HAP-1 (cell line): ENCODE measurements around the gene USPL1.
"Not testable (repeated sequence)": the region's sequence is repeated elsewhere in the genome, so short reads cannot be mapped to it uniquely, and the experiment has no call there.

Experiments
- DNase-seq, 2 experiments: peaks; one replicate each; pipeline ENCODE4 v3.0.0-alpha.2; 2016 to 2020; ENCODE audit warnings: low spot score in 2 of 2
- H3K27me3 ChIP-seq: fragments of 250-450 bp; sonication (Bioruptor Pico); 2 replicates; pipeline ENCODE4 v1.5.1; 2020; ENCODE audit warnings: low read depth, mild to moderate bottlenecking, moderate library complexity
- H3K36me3 ChIP-seq: fragments of 250-450 bp; sonication (Bioruptor Pico); replicated peaks from 2 replicates; pipeline ENCODE4 v1.5.1; 2020; ENCODE audit warnings: mild to moderate bottlenecking
- H3K4me1 ChIP-seq: fragments of 250-450 bp; sonication (Bioruptor Pico); 2 replicates; pipeline ENCODE4 v1.5.1; 2020; ENCODE audit warnings: mild to moderate bottlenecking
- H3K4me3 ChIP-seq: fragments of 250-450 bp; sonication (Bioruptor Pico); 2 replicates; pipeline ENCODE4 v1.5.1; 2020; ENCODE audit warnings: mild to moderate bottlenecking, moderate library complexity
- H3K9me3 ChIP-seq: fragments of 250-450 bp; sonication (Bioruptor Pico); 2 replicates; pipeline ENCODE4 v1.5.1; 2020; ENCODE audit warnings: mild to moderate bottlenecking, moderate library complexity
- in situ Hi-C: fragments of 300-500 bp; cut with MboI; formaldehyde crosslinking; loops from 3 replicates; pipeline ENCODE4 v1.14.3; 2020; ENCODE audit warnings: low sequenced_read_pairs, inconsistent platforms, mixed read lengths

USPL1 gene

DNA sequence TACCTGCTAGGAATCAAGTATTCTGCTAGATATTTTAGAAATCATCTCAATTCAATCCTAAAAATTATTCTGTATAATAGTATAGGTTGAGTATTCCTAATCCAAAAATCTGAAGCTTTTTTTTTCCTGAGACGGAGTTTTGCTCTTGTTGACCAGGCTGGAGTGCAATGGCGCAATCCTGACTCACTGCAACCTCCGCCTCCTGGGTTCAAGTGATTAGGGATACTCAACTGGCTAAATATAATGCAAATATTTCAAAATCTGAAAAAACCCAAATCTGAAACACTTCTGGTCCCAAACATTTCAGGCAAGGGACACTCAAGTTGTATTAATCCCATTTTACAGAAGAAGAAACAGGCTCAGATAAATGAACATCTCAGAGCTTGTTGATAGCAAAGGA lies 17.2 kb upstream of the USPL1 start:
- Histone ChIP-seq H3K36me3 (no peaks in the 10 kb centered on the region), H3K4me1 (peaks cover 9% of the 10 kb centered on the region), H3K27me3 (no peaks in the 10 kb centered on the region), H3K4me3 (no peak overlapping the region), H3K9me3 (no peaks in the 10 kb centered on the region)
- in situ Hi-C loops = no loop called here
- no peak for DNase-seq

DNA sequence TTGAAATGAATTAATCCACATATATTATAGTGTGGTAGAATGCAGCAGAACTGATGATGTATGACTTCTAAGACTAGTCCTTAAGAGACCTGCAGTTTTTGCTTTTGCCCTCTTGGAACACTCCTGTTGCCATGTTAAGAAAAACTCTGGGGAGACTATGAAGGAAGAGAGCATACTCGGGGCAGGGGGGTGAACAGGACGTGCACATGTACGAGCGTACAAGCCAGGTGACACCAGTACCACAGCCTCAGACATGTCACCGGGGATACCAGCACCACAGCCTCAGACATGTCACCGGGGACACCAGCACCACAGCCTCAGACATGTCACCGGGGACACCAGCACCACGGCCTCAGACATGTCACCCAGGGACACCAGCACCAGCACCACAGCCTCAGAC lies 15.9 kb upstream of the USPL1 start:
- no peak for DNase-seq
- H3K4me1 ChIP-seq = peaks cover 9% of the 10 kb centered on the region
- H3K9me3 ChIP-seq = no peaks in the 10 kb centered on the region
- no peak overlapping the region for H3K4me3 ChIP-seq
- no peaks in the 10 kb centered on the region for H3K27me3 ChIP-seq
- H3K36me3 ChIP-seq = no peaks in the 10 kb centered on the region
- in situ Hi-C loops = no loop called here

DNA sequence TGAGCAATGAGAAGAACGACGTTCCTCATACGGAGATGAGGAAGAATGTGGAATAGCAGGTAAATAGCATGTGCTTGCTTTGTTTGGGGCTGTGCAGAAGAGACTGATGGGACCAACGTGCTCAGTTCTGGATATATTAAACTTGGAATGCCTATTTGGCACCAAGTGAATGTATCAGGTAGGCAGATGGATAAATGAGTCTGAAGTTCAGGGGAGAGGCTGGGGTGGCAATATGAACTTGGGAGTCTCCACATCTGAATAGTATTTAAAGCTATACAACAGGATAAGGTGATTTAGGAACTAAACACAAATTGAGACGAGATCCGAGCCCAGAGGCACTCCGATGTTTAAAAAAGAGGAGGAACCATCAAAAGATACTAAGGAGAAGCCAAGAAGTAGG lies 12.7 kb upstream of the USPL1 start:
- no peaks in the 10 kb centered on the region for H3K36me3 ChIP-seq
- DNase-seq = no peak
- H3K4me3 ChIP-seq = no peak overlapping the region
- peaks cover under 1% of the 10 kb centered on the region; the same call in 1 of the 2 replicates for H3K4me1 ChIP-seq
- no peaks in the 10 kb centered on the region for H3K27me3 ChIP-seq
- no peaks in the 10 kb centered on the region for H3K9me3 ChIP-seq
- in situ Hi-C loops = no loop called here

DNA sequence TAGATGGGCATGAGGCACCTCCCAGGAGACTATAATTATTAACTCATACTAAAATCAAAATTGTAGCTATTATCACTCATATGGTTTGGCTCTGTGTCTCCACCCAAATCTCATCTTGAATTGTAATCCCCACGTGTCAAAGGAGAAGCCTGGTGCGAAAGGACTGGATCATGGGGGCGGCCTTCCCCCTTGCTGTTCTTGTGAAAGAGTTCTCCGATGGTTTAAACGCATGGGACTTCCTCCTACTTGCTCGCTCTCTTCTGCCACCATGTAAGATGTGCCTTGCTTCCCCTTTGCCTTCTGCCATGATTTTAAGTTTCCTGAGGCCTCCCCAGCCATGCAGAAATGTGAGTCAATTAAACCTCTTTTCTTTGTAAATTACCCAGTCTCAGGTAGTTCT lies 10.5 kb upstream of the USPL1 start:
- H3K4me3 ChIP-seq, in situ Hi-C loops, DNase-seq: not testable (repeated sequence)

DNA sequence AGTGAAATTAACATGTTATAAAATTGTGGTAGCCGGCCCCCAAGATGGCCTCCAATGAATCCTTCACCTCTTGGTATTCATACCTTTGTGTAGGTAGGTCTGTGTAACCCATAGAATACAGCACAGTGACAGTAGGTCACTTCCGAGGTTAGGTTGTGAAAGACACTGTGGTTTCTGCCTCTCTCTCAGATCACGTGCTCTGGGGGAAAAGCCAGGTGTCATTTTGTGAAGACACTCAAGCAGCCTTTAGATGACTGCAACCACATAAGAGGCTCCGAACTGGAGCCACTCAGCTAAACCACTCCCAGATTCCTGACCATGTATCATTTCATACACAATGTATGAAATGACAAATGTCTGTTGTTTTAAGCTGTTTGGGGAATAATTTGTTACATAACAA lies 9.8 kb upstream of the USPL1 start:
- no peaks in the 10 kb centered on the region for H3K36me3 ChIP-seq
- H3K4me3 ChIP-seq = no peak overlapping the region
- no peaks in the 10 kb centered on the region for H3K9me3 ChIP-seq
- in situ Hi-C loops = no loop called here
- peaks cover 3% of the 10 kb centered on the region; the same call in 1 of the 2 replicates for H3K4me1 ChIP-seq
- no peak for DNase-seq
- H3K27me3 ChIP-seq = no peaks in the 10 kb centered on the region

More for the DNA sequence above, 10.5 kb upstream of the USPL1 start:
- H3K4me1 ChIP-seq, H3K9me3 ChIP-seq, H3K36me3 ChIP-seq, H3K27me3 ChIP-seq: not testable (repeated sequence)

DNA sequence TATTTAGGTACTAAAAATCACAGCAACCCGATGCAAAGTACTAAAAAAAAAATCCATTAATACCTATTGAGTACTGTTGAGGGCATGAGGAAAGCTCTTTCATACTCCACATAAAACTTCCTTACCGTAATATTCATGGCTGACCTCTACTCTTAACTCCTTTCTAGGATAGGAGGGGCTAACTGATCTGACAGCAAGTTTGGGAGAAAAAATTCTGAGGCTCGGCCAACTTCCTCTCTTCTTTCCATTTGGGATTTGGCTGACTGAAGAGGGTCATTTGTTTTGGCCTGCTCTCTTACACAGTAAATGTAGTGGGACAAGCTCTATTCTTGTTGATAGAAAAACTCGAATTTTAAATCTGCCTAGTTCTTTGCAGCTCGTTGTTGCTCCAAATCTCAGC lies 9.4 kb upstream of the USPL1 start:
- DNase-seq = no peak
- H3K27me3 ChIP-seq = no peaks in the 10 kb centered on the region
- in situ Hi-C loops = no loop called here
- no peak overlapping the region for H3K4me3 ChIP-seq
- H3K4me1 ChIP-seq = peaks cover 3% of the 10 kb centered on the region; the same call in 1 of the 2 replicates
- no peaks in the 10 kb centered on the region for H3K36me3 ChIP-seq
- no peaks in the 10 kb centered on the region for H3K9me3 ChIP-seq

DNA sequence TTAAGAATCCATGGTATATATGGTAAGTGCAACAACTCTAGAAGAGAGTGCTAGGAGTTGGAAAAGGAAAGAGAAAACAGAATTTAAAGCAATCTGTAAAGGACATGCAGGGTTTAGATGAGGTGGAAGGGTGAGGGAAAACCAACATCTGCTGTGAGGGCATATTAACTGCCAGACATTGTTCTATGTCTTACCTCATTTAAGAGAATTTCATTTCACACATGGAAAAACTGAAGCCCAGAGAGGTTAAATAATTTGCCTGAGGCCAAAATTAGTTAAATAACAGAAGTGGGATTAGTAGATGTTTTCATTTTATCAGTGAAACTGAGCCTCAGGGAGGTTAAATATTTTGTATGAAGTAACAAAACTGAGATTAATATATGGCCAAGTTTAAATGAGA lies 7.4 kb upstream of the USPL1 start:
- in situ Hi-C loops = no loop called here
- Histone ChIP-seq H3K27me3 (no peaks in the 10 kb centered on the region), H3K9me3 (no peaks in the 10 kb centered on the region), H3K4me1 (peaks cover 7% of the 10 kb centered on the region), H3K4me3 (no peak overlapping the region), H3K36me3 (no peaks in the 10 kb centered on the region)
- no peak for DNase-seq

DNA sequence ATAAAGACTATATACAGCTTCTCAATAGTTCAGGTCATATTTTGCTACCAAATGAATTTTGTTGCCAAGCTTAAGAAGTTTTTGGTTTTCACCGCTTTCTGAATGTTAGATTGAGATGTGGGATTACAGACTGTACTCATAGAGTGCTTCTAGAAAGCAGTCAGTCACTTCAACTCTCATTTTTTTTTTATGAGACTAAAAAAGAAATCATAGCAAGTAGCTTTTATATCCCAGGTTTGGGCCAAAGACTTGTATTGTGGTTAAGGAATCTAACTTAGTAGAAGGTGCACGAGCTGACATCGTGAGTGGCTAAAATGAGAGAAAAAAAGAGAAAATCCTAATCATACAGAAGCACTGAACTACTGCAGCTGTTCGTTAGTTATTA lies 2.2 kb upstream of the USPL1 start:
- no peak for DNase-seq
- Histone ChIP-seq H3K27me3 (no peaks in the 10 kb centered on the region), H3K9me3 (no peaks in the 10 kb centered on the region), H3K4me1 (peaks cover 14% of the 10 kb centered on the region), H3K4me3 (peak overlapping the region; percentile 89), H3K36me3 (no peaks in the 10 kb centered on the region)
- in situ Hi-C loops = loop anchor here (5.0 kb wide), 1 partner anchor 148 kb away; the partner anchor contains the start of gene HMGB1

DNA sequence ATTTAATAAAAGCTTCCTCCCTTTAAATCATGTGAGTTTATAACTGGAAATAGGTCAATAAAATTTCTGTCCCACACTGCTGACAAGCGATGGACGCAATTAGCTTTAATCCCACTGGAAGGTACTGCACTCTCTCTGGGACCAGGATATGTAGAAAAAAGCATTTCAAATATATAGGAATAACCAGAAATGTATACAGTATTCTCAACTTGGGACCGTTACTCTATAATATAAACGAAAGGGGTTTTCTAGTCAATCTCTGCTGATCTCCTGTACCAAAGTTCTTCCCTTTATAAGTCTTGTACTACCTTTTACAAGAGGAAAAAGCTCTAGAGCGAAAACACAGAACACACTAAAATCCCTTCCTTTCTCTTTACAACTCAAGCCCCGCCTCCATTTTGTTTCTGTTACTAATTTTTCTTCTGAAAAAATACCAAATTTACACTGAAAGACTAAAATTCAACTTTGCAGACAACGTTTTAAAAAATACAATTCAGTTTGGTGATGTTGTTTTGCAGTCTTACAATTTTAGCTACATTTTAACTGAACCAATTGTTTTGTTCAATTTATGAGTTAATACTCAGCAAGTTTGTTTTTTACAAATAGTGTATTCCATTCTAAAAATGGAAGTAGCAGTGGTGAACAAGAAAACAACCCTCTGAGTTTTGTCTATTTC lies 1.7 kb upstream of the USPL1 start:
- DNase-seq = peak; percentile 23 to 71
- in situ Hi-C loops = loop anchor here (5.0 kb wide), 1 partner anchor 149 kb away; the partner anchor contains the start of gene HMGB1

DNA sequence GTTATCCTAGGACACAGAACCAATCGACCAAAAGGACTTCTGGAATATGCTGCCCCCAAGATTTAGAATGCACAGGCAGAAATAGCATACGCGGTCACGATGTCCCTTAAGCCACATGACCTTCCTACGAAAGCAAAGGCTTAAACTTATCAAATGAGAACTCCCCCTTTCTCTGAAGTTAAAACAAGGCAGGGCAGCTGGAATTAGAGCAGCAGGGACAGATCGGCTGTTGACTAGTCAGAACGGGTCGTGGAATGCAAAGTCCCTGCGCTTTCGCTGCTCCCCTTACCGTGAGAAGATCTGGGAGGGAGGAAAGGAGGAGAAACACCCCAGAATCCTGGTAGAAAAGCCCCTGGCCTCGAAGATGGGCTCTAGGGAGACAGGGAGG lies 799 bp upstream of the USPL1 start:
- in situ Hi-C loops = loop anchor here (5.0 kb wide), 1 partner anchor 150 kb away; the partner anchor contains the start of gene HMGB1
- Histone ChIP-seq H3K36me3 (peaks cover under 1% of the 10 kb centered on the region), H3K9me3 (no peaks in the 10 kb centered on the region), H3K4me1 (peaks cover 13% of the 10 kb centered on the region), H3K27me3 (no peaks in the 10 kb centered on the region), H3K4me3 (peak overlapping the region; percentile 89)
- peak; percentile 69 to 92 for DNase-seq

More for the DNA sequence above, 1.7 kb upstream of the USPL1 start:
- Histone ChIP-seq H3K9me3 (no peaks in the 10 kb centered on the region), H3K36me3 (no peaks in the 10 kb centered on the region), H3K27me3 (no peaks in the 10 kb centered on the region), H3K4me3 (peak overlapping the region; percentile 89), H3K4me1 (peaks cover 13% of the 10 kb centered on the region)

DNA sequence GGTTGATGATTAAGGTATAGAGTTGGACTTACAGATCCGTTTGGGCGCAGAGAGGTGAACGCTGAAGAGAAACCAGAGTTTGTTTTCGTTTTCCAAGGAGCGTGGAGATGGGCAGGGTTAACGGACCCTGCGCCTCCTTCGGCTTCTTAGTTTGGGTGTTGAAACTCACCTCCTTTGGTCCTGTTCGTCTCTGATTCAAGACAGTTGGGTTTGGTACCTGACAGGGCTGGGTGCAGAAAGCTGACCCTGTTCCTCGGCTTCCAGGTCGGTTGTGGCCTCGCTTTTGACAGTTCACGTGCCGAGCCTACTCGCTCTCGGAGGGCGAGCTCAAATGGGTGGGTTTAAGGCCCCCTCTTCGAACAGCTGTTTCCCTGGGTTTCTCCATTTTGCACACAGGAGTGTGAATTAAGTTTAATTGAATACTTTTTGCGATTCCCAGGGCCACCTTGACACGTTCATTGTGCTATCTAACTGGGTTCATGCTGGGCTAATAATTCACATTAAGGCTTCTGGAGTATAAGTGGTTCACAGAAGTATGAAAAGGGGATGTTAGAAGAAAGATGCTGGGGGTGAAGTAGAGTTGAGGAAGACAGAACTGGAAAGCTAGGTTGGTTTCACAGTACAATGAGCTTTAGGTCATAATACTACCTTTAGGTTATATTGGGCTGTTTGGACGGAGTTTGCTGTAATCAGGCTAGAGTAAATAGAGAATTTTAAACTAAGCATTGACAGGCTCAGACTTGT lies 638 bp downstream of the USPL1 start:
- Histone ChIP-seq H3K36me3 (peaks cover 6% of the 10 kb centered on the region), H3K27me3 (no peaks in the 10 kb centered on the region), H3K4me1 (peaks cover 13% of the 10 kb centered on the region), H3K9me3 (no peaks in the 10 kb centered on the region), H3K4me3 (peak overlapping the region; percentile 89)
- in situ Hi-C loops = loop anchor here (5.0 kb wide), 1 partner anchor 151 kb away; the partner anchor contains the start of gene HMGB1
- no peak for DNase-seq

DNA sequence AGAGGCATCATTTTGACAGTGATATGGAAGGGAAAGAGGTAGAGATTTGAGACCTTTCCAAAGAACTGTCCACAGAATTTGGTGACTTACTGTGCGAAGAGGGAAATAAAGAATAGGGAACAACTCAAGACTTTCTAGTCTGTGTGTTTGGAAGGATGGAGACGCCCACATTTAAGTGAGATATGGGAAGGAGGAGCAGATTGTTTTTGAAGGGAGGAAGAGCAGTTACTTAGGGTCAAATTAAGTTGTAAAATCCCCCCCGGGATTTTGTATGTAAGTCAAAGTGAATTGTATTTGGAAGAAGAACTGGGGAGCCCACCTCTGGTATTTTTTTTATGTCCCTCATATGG lies 1.2 kb downstream of the USPL1 start:
- Histone ChIP-seq H3K4me3 (peak overlapping the region; percentile 89), H3K9me3 (no peaks in the 10 kb centered on the region), H3K4me1 (peaks cover 13% of the 10 kb centered on the region), H3K36me3 (peaks cover 9% of the 10 kb centered on the region), H3K27me3 (no peaks in the 10 kb centered on the region)
- in situ Hi-C loops = loop anchor here (5.0 kb wide), 1 partner anchor 152 kb away; the partner anchor contains the start of gene HMGB1
- no peak for DNase-seq

DNA sequence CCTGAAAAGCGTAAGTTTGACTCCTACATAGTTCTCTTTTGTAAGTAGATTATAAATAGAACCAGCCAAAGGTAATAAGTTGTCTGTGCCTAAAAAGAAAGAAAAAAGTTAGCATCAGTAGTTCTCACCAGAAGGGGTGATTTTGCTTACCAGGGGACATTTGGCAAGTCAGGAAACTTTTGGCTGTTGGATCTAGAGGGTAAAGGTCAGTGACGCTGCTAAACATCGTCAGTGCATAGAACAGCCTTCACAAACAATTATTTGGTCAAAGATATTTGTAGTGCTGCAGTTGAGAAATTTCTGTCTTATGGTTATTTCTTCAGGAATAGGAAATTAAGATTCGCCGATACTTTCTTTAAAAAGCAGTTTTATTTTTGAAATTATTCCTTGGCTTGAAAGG lies 2.0 kb downstream of the USPL1 start:
- DNase-seq = no peak
- peaks cover 13% of the 10 kb centered on the region for H3K4me1 ChIP-seq
- no peaks in the 10 kb centered on the region for H3K27me3 ChIP-seq
- in situ Hi-C loops = loop anchor here (5.0 kb wide), 1 partner anchor 152 kb away; the partner anchor contains the start of gene HMGB1
- H3K36me3 ChIP-seq = peaks cover 11% of the 10 kb centered on the region
- peak overlapping the region; percentile 89 for H3K4me3 ChIP-seq
- H3K9me3 ChIP-seq = no peaks in the 10 kb centered on the region

DNA sequence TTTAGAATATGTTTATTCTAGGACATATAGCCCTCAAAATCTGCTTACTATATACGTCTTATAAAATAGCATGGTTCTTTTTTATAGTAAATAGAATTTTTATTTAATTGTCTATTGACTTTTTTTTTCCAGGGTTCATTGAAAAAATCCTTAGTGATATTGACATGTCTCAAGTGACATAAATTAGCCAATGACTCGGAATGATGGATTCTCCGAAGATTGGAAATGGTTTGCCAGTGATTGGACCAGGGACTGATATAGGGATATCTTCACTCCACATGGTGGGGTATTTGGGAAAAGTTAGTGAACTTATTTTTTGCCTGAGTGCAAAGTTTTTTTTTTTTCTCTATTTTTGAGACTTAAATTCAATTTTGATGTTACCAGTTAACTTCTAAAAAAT lies 3.2 kb downstream of the USPL1 start:
- no peaks in the 10 kb centered on the region for H3K9me3 ChIP-seq
- DNase-seq = no peak
- H3K27me3 ChIP-seq = no peaks in the 10 kb centered on the region
- peaks cover 21% of the 10 kb centered on the region for H3K36me3 ChIP-seq
- no peak overlapping the region; the same call in 1 of the 2 replicates for H3K4me3 ChIP-seq
- peaks cover 8% of the 10 kb centered on the region for H3K4me1 ChIP-seq
- in situ Hi-C loops = no loop called here
